Measurements from ENCODE around the gene LIMK1.

GRCh38 chr7:74040101-74040790, 43.4 kb upstream of the LIMK1 start:
- TF ChIP-seq CTCF (IDR thresholded peaks at IDR 0.05; ENCODE audit: low read depth, low read length), result no peak
- no peak for TF ChIP-seq POLR2A (IDR thresholded peaks at IDR 0.05; ENCODE audit: extremely low read depth, insufficient read length)
- TF ChIP-seq MAX (IDR thresholded peaks at IDR 0.05; ENCODE audit: low read depth, low read length), result no peak

Measured in NB4 (cell line).